Kidney (tissue), 14 donors: ENCODE results near the gene ARFIP1. TPM values are rescaled to one million over a fixed set of nuclear protein-coding genes. Genes with fewer than 3 reads are reported as not detected.
"Not testable (repeated sequence)": the region's sequence is repeated elsewhere in the genome, so short reads cannot be mapped to it uniquely, and the experiment has no call there.

ENCODE experiments used
- DNase-seq, 5 donors: peaks; one replicate each; pipeline ENCODE4 v3.0.0-alpha.2; 2013 to 2020
- FAIRE-seq: peaks from 2 replicates; lab custom pipeline; 2012; peaks lifted over from hg19 to GRCh38; lab: Jason Lieb, UNC
- H3K27ac ChIP-seq, 2 donors: one replicate each; pipeline ENCODE4 v1.7.0; 2013; ENCODE audit warnings: low read depth in 2 of 2, low read length in 2 of 2, inconsistent platforms in 1 of 2
- H3K27me3 ChIP-seq: one replicate; pipeline ENCODE4 v1.7.1; 2013; ENCODE audit warnings: low read length, inconsistent platforms; ENCODE audit not compliant: control insufficient read depth, insufficient read depth
- H3K36me3 ChIP-seq, 3 donors: one replicate each; pipeline versions ENCODE4 v1.7.0 to v1.7.1; 2013; ENCODE audit warnings: low read length in 3 of 3, control low read depth in 1 of 3, inconsistent platforms in 1 of 3; ENCODE audit not compliant: insufficient read depth in 3 of 3, control insufficient read depth in 2 of 3
- H3K4me1 ChIP-seq, 3 donors: one replicate each; pipeline versions ENCODE4 v1.7.0 to v1.7.1; 2013; ENCODE audit warnings: low read length in 3 of 3, inconsistent platforms in 1 of 3, low read depth in 1 of 3; ENCODE audit not compliant: control insufficient read depth in 2 of 3, insufficient read depth in 2 of 3
- H3K4me3 ChIP-seq, 3 donors: one replicate each; pipeline versions ENCODE4 v1.7.0 to v1.8.1; 2013; ENCODE audit warnings: low read length in 3 of 3, control low read depth in 1 of 3, inconsistent platforms in 1 of 3
- H3K9ac ChIP-seq, 3 donors: one replicate each; pipeline versions ENCODE4 v1.7.0 to v1.7.1; 2013; ENCODE audit warnings: low read length in 3 of 3, control low read depth in 1 of 3, inconsistent platforms in 1 of 3
- H3K9me3 ChIP-seq, 3 donors: one replicate each; pipeline versions ENCODE4 v1.7.0 to v1.7.1; 2013; ENCODE audit warnings: low read length in 3 of 3, control low read depth in 1 of 3, inconsistent platforms in 1 of 3; ENCODE audit not compliant: control insufficient read depth in 2 of 3, insufficient read depth in 1 of 3
- CTCF ChIP-seq: IDR thresholded peaks from 3 replicates; pipeline ENCODE4 v1.5.1; 2012; ENCODE audit warnings: mild to moderate bottlenecking, moderate library complexity, borderline replicate concordance; ENCODE audit not compliant: insufficient read depth; ENCODE audit errors: extremely low read depth
- intact Hi-C: fragments of 100-400 bp; cut with DNase I; formaldehyde crosslinking; loops from one replicate; pipeline ENCODE4 v1.11.1; 2022
- polyA plus RNA-seq: library from polyadenylated mRNA; stranded (reverse); fragments of 350-450 nt; fragmentation: Illumina TruSeq; extraction: RNeasy Lipid Tissue Mini Kit (QIAGEN cat#74804); gene quantifications from one replicate; pipeline ENCODE4 v1.2.3, GENCODE V29; 2014; ENCODE audit warnings: low read depth, low replicate concordance; ENCODE audit not compliant: insufficient read depth
- total RNA-seq: library from RNA; stranded (reverse); fragmentation: NEBNext Ultra II Directional; extraction: Animal tissue kit (Norgen Biotek cat#: 25700); gene quantifications from one replicate; pipeline ENCODE4 v1.2.1, GENCODE V29; 2021
- donor health status: control.
- donor health status: control.
- donor health status: control.
- donor health status: control.
- donor health status: control.
- donor health status: DM: yes; HTN: yes; CAD: no.
- donor health status: Normal renal cell carcinoma (clear cell type).

Gene ARFIP1
- total and polyA plus RNA-seq, 2 donors from 2014 or later, result 23.2 to 39.1 TPM

GRCh38 chr4:152864361-152864760 is 84.6 kb downstream of the ARFIP1 start:
- Histone ChIP-seq H3K9me3 (no peaks in the 10 kb centered on the region), H3K9ac (no peak overlapping the region), H3K27me3 (no peaks in the 10 kb centered on the region), H3K4me3 (no peak overlapping the region), H3K4me1 (no peaks in the 10 kb centered on the region), H3K36me3 (peaks cover 0 to 5% (median 2%) of the 10 kb centered on the region in 3 donors), H3K27ac (no peak overlapping the region)
- intact Hi-C loops, result no loop called here
- FAIRE-seq (no peak), DNase-seq (no peak)
- TF ChIP-seq CTCF, result no peak

- H3K27me3 ChIP-seq, DNase-seq, intact Hi-C loops, H3K36me3 ChIP-seq, H3K4me3 ChIP-seq, H3K9ac ChIP-seq, H3K27ac ChIP-seq, H3K9me3 ChIP-seq, FAIRE-seq, H3K4me1 ChIP-seq: not testable (repeated sequence)
Observed at GRCh38 chr4:152866432-152866993, 86.8 kb downstream of the ARFIP1 start.

GRCh38 chr4:152870606-152871005 is 90.9 kb downstream of the ARFIP1 start:
- Histone ChIP-seq H3K27ac (no peak overlapping the region), H3K27me3 (no peaks in the 10 kb centered on the region), H3K9ac (no peak overlapping the region), H3K4me3 (no peak overlapping the region), H3K4me1 (no peaks in the 10 kb centered on the region), H3K9me3 (no peaks in the 10 kb centered on the region), H3K36me3 (peaks cover 0 to 4% (median 0%) of the 10 kb centered on the region in 3 donors)
- intact Hi-C loops, result no loop called here
- no peak for TF ChIP-seq CTCF
- FAIRE-seq, result no peak
- DNase-seq, result no peak

- DNase-seq (no peak), FAIRE-seq (peak; percentile 93)
- no peak for TF ChIP-seq CTCF
- H3K36me3 ChIP-seq, result peaks cover 0 to 4% (median 0%) of the 10 kb centered on the region in 3 donors
- no peaks in the 10 kb centered on the region for H3K27me3 ChIP-seq
- H3K27ac ChIP-seq, result no peak overlapping the region
- no peak overlapping the region for H3K4me3 ChIP-seq
- H3K9ac ChIP-seq, result no peak overlapping the region
- no peaks in the 10 kb centered on the region for H3K9me3 ChIP-seq
- intact Hi-C loops, result no loop called here
- no peaks in the 10 kb centered on the region for H3K4me1 ChIP-seq
Observed at GRCh38 chr4:152875261-152875660, 95.5 kb downstream of the ARFIP1 start.
